HT-29 (cell line): ENCODE results near the gene GALM. TPM values are rescaled to one million over a fixed set of nuclear protein-coding genes. Genes with fewer than 3 reads are reported as not detected.
"Not testable (repeated sequence)": the region's sequence is repeated elsewhere in the genome, so short reads cannot be mapped to it uniquely, and the experiment has no call there.

ENCODE experiments used
- DNase-seq: peaks from one replicate; pipeline ENCODE4 v3.0.0-alpha.2; 2015; ENCODE audit warnings: low spot score
- total RNA-seq: library from RNA; depleted of rRNA; stranded (reverse); fragments of >200 nt; shearing (Covaris generic); gene quantifications from 2 replicates; pipeline ENCODE4 v1.2.3, GENCODE V29; 2014; rRNA removed

GALM gene
- total RNA-seq, result 20.8 and 25.0 TPM in 2 replicates

DNA sequence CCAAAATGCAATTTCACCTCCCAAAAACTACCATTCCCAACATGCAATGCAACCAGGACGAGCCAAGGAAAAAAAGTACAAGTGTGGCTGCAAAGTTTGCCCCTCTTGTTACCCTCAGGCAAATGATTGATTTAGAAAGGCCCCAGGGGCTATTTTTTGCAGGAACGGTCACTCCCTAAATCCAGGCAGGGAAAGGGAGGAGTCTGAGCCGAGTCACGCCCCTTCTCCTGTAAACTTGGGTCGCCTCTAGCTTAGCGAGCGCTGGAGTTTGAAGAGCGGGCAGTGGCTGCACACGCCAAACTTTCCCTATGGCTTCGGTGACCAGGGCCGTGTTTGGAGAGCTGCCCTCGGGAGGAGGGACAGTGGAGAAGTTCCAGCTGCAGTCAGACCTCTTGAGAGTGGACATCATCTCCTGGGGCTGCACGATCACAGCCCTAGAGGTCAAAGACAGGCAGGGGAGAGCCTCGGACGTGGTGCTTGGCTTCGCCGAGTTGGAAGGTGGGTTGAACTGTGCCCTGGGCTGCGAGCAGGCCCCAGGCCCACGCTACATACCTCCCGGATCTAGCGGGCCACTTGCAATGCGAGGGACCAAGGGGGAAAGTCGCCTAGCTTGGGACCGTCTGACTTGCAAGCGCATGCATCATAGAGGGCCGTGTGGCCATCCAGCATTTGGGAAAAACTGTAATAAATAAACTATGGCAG lies at the start of gene GALM:
Gene GALM, plus strand, starts transcription at position 261 of the 702 bp plus-strand sequence. Its CDS starts 48 bp downstream, at position 309.
- DNase-seq, result peak; percentile 85

DNA sequence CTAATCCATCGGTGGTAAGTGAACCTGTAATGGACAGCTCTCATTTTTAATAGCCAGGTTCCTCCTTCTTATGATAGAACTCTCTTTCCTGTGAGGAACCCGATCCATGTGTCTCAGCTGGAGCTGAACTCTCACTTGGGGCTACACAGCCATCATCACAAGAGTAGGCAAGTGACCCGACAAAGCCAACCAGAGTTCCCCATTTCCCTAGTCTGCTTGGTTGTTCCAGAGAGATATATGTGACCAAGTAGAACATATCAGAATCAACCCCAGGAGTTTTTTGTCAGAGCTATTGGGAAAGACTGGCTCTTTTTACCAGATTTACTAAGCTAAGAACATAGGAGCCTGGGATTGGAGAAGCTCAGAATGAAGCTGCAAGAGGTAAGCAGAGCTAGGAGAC lies 48.6 kb upstream of the GALM start:
- DNase-seq, result no peak

DNA sequence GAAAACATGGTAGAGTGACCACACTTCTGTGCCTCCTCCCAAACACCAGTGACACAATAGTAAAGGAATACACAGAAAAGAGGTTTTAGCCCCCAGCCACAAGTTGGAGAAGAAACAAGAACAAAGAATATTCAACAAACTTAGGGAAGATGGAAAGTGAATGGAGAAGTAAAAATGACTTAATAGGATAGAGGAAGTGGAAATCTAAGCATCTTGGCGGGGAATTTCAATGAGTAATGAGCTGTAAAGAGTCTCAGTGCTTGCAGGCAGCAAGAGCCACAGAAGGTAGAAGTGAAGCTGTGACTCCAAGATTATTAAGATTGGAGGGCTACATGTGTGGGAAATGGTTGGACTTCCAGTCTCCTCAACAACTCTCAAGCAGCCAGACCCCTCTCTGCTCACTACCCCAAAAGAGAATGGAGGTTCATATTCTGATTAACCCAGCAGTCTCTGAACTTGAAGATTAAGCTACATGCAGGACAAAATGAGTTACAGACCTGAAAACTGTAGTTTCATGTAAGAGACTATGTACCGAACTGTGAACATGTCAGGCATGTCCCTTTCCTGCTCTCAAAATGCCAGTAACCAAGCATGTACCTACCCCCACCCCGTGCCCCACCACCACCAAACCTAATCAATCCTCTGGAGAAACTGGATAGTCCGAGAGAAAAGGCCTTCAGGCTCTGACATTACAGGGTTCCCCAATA lies 46.3 kb upstream of the GALM start:
- DNase-seq, result no peak

DNA sequence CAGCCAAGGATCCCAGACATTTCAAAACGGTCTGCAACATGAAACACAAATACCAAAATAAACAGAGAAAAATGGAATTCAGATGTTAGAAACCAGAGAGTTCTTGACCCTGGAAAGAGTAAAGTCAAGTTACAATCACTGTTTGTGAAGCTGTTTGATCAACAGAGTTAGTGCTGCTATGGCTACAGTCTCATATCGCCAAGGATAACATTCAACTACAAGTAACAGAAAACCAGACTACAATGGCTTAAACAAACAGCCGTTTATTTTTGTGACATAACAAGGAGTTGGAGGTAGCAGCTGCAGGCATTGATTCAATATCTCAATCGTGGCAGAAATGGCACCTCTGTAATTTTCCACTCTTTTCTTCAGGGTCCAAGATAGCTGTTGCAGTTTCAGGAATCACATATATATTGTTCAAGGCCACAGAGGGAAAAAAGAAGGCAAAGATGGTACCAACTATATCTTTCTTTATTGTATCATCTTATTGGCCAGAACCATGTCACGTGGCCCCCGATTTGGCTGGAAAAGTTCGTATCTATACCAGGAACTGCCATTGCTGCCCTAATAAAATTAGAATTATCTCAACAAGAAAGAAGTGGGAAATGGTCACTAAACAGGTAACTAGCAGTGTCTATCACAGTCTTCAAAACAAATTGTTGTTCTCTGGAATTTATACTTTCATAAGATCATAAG lies 45.5 kb upstream of the GALM start:
- DNase-seq, result peak; percentile 31

DNA sequence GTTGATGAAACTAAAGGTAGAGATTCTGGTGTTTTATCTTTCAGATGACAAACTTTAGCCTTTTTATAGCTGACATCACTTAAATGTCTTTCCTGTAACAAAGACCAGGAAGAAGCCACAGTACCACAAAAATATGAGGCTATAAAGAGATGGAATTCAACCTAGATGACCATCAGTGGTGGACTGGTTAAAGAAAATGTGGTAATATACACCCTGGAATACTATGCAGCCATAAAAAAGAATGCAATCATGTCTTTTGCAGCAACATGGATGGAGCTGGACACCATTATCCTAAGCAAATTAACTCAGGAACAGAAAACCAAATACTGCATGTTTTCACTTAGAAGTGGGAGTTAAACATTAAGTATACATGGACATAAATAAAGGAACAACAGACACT lies 44.9 kb upstream of the GALM start:
- no peak for DNase-seq

DNA sequence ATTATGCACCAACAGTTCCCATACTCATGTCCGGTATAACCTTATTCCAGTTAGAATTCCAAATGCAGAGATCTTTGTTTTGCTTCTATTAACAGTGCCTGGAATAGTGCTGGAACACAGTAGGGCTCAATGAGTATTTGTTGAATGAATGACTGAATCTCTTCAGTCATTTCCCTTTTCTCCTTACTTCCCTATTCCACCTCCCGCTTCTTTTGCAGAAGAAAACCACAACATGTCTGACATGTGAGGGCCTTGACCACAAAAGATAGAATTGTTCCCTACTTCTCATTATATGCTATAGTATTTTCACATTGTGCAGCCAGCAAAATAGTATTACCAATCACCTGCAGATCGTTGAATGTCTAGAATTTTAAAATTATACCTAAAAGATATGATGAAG lies 43.7 kb upstream of the GALM start:
- no peak for DNase-seq

DNA sequence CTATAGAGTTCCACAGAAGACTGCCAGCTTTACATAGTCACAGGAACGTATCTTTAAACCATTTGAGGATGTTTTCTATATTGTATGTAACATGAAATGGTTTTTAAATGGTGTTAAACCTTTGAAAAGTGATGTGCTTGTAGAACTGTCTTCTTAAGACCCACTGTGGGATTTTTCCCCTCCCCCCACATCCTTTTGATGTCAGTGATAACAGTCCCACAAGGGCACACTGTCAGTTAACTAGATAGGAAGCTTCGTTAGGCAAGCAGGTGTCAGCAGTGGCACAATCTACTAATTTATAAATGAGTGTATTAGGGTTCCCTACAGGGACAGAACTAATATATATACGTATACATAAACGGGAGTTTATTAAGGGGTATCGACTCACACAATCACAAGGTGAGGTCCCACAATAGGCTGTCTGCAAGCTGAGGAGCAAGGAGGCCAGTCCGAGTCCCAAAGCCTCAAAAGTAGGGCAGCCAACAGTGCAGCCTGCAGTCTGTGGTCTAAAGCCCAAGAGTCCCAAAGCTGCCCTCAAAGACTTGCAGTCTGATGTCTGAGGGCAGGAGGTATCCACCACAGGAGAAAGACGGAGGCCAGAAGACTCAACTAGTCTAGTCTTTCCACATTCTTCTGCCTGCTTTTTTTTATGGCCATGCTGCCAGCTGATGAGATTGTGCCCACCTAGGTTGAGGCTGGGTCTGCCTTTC lies 39.4 kb upstream of the GALM start:
- DNase-seq, result no peak

DNA sequence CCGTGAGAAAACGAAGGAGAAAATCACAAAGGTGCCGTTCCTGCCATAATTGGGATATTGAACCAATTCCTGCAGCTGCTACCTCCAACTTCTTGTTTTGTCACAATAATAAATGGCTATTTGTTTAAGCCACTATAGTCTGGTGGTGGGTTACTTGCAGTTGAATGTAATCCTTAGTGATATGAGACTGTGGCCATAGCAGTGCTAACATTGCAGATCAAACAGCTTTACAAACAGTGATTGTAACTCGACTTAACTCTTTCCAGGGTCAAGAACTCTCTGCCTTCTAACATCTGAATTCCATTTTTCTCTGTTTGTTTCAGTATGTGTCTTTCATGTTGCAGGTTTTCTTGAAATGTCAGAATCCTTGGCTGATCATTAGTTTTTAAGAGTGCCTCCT lies 38.5 kb upstream of the GALM start:
- no peak for DNase-seq

DNA sequence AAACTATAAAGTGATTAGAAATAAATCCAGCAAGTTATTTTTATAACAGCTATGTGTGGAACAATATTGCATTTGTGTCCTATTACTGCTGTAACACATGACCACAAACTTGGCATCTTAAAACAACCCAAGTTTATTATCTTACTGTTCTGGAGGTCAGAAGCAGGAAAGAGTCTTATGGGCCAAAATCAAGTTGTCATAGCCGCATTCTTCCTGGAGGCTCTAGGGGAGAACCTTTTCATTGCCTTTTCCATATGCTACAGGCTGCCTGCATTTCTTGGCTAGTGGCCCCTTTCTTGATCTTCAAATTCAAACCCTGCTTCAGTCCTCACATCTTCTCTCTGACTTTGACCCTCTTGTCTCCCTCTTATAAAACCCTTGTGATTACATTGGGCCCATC lies 36.2 kb upstream of the GALM start:
- no peak for DNase-seq

DNA sequence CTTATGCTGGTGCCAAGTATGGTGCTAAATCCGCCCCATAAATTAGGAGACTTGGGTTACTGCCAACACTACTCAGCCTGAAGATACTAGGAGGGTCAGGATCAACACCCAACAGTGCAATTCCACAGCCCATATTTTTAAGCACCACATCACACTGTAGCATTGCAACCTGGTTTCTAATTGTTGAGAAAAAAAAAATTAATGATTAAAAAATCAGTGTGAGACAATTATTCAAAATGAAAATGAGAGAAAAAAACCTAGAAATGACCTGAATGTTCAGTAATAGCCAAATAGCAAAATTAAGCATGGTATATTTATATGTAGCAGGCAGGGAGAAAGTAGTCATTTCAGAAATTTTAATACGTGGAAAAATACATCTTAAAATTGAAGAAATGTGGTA lies 33.9 kb upstream of the GALM start:
- no peak for DNase-seq

DNA sequence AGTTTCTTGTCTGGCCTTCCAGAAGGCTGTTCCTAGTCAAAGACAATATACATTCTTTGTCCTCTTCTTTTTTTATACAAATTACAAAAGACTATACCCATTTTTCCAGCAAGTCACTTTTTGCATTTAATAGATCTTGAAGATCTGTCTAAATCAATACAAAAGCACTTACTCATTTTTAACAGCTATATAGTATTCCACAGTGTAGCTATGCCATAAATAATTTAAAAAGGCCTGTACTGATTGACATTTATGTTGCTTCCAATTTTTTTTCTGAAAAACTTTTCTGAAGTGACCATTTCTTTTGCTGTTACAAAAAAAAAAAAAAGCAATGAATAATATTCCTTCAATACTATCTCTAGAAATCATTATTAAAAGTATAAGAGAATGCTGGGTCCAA lies 32.9 kb upstream of the GALM start:
- DNase-seq, result no peak

DNA sequence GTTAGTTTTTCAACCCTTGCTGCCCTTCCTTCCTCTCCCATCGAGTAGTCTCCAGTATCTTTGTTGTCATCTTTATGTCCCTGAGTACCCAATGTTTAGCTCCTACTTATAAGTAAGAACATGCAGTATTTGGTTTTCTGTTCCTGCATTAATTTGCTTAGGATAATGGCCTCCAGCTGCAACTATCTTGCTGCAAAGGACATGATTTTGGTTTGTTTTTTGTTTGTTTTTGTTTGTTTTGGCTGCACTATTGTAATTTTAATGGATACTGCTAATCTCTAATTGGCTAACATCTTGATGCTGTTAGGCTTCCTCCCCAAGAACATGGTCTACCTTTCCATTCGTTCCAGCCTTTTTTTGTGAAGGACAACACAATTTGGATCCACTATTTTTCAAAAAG lies 32.0 kb upstream of the GALM start:
- no peak for DNase-seq

DNA sequence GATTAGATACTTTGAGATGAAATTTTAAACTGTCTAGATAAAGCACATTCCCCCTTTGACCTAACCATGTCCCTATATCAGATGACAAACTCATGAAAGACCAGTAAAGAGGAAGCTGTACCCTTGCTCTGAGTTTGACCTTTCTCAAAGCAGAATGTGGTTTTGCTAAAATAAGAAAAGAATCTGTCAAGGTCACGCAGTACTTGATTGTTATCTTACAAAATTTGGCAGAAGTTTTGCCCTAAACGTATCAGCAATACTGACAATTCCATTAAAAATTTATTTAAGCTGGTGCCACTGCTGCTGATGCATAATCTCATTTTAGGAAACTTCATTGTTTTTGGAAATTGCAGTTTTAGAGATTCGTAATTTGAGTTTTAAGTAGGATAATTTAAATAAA lies 31.2 kb upstream of the GALM start:
- no peak for DNase-seq

DNA sequence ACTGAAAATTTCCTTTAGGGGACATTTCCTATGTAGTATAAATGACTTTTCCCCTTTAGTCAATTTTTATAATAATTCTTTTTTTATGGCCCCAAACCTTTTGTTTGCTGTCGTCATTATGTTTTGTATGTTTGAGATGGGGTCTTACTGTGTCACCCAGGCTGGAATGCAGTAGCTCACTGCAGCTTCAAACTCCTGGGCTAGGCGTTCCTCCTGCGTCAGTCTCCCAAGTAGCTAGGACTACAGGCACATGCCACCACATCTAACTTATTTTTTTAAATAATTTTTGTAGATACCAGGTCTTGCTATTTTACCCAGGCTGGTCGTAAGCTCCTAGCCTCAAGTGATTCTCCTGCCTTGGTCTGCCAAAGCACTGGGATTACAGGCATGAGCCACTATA lies 30.8 kb upstream of the GALM start:
- DNase-seq, result no peak

DNA sequence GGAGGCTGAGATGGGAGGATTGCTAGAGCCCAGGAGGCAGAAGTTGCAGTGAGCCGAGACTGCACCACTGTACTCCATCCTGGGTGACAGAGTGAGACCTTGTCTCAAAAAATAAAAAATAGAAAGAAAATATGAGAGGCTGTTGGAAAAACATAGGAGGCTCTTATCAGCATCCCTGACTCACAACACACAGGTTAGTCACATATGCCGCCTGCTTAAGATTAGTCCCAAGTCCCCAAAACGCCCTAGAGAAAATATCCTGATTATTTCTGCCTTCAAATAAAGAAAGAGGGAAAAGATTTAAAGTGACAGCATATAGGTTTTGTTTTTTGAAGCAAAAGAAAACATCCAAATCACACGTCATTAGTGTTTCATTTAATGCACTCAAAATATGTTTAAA lies 29.8 kb upstream of the GALM start:
- no peak for DNase-seq

DNA sequence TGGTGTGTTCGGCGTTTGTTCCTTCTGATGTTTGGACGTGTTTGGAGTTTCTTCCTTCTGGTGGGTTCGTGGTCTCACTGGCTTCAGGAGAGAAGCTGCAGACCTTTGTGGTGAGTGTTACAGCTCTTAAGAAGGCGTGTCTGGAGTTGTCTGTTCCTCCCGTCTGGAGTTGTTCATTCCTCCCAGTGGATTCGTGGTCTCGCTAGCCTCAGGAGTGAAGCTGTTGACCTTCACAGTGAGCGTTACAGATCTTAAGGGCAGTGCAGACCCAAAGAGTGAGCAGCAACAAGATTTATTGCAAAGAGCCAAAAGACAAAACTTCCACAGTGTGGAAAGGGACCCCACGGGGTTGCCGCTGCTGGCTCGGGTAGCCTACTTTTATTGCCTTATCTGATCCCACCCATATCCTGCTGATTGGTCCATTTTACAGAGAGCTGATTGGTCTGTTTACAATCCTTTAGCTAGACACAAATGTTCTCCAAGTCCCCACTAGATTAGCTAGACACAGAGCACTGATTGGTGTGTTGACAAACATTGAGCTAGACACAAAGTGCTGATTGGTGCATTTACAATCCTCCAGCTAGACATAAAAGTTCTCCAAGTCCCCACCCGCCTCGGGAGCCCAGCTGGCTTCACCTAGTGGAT lies 23.4 kb upstream of the GALM start:
- DNase-seq, result not testable (repeated sequence)

DNA sequence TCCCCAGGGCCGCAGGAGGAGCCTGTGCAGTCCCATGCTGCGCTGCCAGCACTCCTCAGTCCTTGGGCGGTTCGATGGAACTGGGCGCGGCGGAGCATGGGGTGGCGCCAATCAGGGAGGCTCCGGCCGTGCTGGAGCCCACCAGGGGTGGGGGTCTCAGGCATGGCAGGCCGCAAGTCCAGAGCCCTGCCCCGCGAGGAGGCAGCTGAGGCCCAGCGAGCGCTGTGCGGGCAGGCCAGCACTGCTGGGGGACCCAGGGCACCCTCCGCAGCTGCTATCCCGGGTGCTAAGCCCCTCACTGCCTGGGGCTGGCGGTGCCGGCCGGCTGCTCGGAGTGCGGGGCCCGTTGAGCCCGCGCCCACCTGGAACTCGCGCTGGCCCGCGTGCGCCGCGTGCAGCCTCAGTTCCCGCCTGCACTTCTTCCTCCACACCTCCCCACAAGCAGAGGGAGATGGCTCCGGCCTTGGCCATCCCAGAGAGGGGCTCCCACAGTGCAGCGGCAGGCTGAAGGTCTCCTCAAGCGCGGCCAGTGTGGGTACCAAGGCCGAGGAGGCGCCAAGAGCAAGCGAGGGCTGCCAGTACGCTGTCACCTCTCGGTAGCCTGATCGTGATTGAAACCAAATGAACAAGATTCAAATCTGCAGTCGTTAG lies 22.8 kb upstream of the GALM start:
- DNase-seq, result no peak

DNA sequence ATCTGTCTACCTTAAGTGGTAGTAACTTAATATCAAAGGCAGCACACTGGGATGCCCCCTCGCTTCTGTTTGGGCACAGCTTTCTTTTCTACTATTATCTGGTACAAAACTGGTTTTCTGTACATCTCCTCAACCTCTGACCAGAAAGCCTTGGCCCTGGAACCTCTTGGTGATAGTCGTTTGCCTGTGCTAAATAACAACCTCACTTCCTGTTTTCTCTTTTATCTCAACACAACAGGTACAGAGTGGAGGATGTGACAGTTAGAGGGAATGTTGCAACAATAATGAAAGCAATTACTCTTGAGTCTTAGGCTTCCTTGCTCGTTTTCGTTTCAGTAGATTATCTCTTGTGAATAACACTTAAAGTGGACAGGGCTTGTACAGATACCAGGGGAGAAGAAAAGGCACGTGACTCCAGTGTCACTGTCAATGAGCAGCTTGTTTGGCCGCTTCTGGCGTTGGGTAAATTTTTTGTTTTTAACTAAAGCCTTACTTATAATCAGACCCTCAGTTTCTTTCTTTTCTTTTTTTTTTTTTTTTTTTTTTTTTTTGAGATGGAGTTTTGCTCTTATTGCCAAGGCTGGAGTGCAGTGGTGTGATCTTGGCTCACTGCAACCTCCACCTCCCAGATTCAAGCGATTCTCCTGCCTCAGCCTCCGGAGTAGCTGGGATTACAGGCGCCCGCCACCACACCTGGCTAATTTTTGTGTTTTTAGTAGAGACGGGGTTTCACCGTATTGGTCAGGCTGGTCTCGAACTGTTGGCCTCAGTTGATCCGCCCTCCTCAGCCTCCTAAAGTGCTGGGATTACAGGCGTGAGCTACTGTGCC lies 22.0 kb upstream of the GALM start:
- not testable (repeated sequence) for DNase-seq

DNA sequence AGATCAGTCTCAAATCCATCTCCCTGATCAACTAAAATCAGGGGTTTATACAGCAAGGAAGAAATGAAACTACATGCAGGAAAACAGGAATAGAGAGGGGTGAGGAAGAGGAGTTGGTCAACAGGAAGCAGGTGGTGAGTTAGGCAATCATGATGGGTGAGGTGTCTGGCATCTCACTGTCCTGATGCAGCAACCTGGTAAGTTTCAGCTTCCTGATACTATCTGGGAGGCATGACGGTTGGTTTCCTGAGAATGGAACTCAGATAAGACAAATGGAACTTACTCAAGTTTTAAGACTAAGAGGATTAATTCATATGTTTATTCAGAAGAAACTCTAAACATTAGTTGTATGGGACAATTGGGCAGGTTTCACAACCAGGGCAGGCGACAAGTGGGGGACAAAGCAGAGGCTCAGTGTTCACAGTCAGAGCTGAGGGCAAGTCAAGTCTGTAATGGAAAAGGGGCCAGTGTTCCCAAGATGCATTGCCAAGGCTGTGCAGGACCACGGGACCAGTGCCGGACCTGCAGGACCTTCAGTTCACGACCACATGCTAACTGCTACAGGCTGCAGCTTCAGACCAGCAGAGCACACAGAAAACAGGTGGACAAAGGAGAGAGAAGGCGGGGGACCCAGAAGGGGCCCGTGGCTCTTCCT lies 17.7 kb upstream of the GALM start:
- no peak for DNase-seq
